HepG2 (cell line): Measurements from ENCODE around the gene COL25A1. TPM values are rescaled to one million over a fixed set of nuclear protein-coding genes. Genes with fewer than 3 reads are reported as not detected.

ENCODE experiments used
- ATAC-seq: fragments of 200-7000 bp; cut with Tn5 transposase; 3 replicates; pipeline ENCODE4 v1.9.1; 2020; ENCODE audit warnings: mild to moderate bottlenecking, moderate library complexity
- BruUV-seq: library from RNA; stranded (reverse); fragments of 400-500 nt; replicated peaks from 2 replicates; lab custom pipeline; 2021; lab: Mats Ljungman, UMichigan
- CTCF ChIA-PET: fragments of 300-600 bp; formaldehyde crosslinking; extraction: SDS; loops from one replicate; lab custom pipeline; 2021; ENCODE audit warnings: low total read pairs, inconsistent platforms, low intra/inter-chr PET ratio; lab: Yijun Ruan, JAX
- POLR2A ChIA-PET: fragments of 350-600 bp; sonication (Branson Sonifier 250); formaldehyde crosslinking; loops from one replicate; lab custom pipeline; 2020; ENCODE audit warnings: antibody characterized with exemption, inconsistent platforms; lab: Yijun Ruan, JAX
- DNase-seq: peaks from one replicate; pipeline ENCODE4 v3.0.0-alpha.2; 2015; ENCODE audit warnings: low spot score
- FAIRE-seq: peaks from 3 replicates; lab custom pipeline; 2011; peaks lifted over from hg19 to GRCh38; lab: Jason Lieb, UNC
- H2AFZ ChIP-seq: one replicate; pipeline ENCODE4 v1.6.1; 2011; ENCODE audit warnings: low read length, inconsistent platforms
- H3K27ac ChIP-seq: fragments of 300-600 bp; 3 replicates; pipeline ENCODE4 v1.8.0; 2011; ENCODE audit warnings: mixed run types, mild to moderate bottlenecking, mixed read lengths, low read length, inconsistent platforms; ENCODE audit not compliant: insufficient read depth; ENCODE audit errors: extremely low read length
- H3K27me3 ChIP-seq, 2 experiments: fragments of 200-600 bp in 1 of 2; 2 replicates in 1 of 2; 3 replicates in 1 of 2; pipeline versions ENCODE4 v1.6.0 to v1.8.0; 2011; ENCODE audit warnings: low read length in 2 of 2, mild to moderate bottlenecking in 2 of 2, moderate library complexity in 2 of 2, inconsistent platforms in 1 of 2; ENCODE audit not compliant: insufficient read depth in 2 of 2, control insufficient read depth in 1 of 2
- H3K36me3 ChIP-seq, 2 experiments: fragments of 200-600 bp in 1 of 2; replicated peaks in 1 of 2; 2 replicates in 1 of 2; 3 replicates in 1 of 2; pipeline versions ENCODE4 v1.5.1 to v1.8.0; 2011; ENCODE audit warnings: low read length in 2 of 2, inconsistent platforms in 1 of 2; ENCODE audit not compliant: insufficient read depth in 2 of 2, control insufficient read depth in 1 of 2
- H3K4me1 ChIP-seq: 2 replicates; pipeline ENCODE4 v1.5.1; 2012; ENCODE audit warnings: low read length, inconsistent platforms; ENCODE audit not compliant: insufficient read depth
- H3K4me2 ChIP-seq: 2 replicates; pipeline ENCODE4 v1.6.0; 2011; ENCODE audit warnings: low read depth, low read length, inconsistent platforms
- H3K4me3 ChIP-seq, 3 experiments: fragments of 200-600 bp in 1 of 3; sonication (generic), shearing (Covaris generic) in 1 of 3; replicated peaks in 1 of 3; 2 replicates each; pipeline ENCODE4 v1.5.1; 2011 to 2016; ENCODE audit warnings: low read length in 3 of 3, inconsistent platforms in 2 of 3, low read depth in 2 of 3, mild to moderate bottlenecking in 2 of 3, control low read depth in 1 of 3, mixed read lengths in 1 of 3; ENCODE audit not compliant: insufficient read depth in 1 of 3
- H3K79me2 ChIP-seq: one replicate; pipeline ENCODE4 v1.6.1; 2011; ENCODE audit warnings: low read length, inconsistent platforms; ENCODE audit not compliant: insufficient read depth
- H3K9ac ChIP-seq: 2 replicates; pipeline ENCODE4 v1.6.0; 2011; ENCODE audit warnings: mild to moderate bottlenecking, low read depth, low read length, inconsistent platforms; ENCODE audit not compliant: insufficient read depth
- H3K9me3 ChIP-seq: 2 replicates; pipeline ENCODE4 v1.5.1; 2012; ENCODE audit warnings: mild to moderate bottlenecking, low read length
- H4K20me1 ChIP-seq: 2 replicates; pipeline ENCODE4 v1.6.0; 2011; ENCODE audit warnings: inconsistent platforms, mild to moderate bottlenecking, low read length, moderate library complexity; ENCODE audit not compliant: insufficient read depth
- CEBPB ChIP-seq: IDR thresholded peaks from 2 replicates; pipeline ENCODE4 v1.6.1; 2011; ENCODE audit warnings: low read depth, low read length, improper control_type of control experiment, borderline replicate concordance
- CREB1 ChIP-seq, 2 experiments: fragments of 450-650 bp in 1 of 2; IDR thresholded peaks; 2 replicates each; pipeline ENCODE4 v1.6.1; 2016 to 2017; ENCODE audit warnings: control low read depth in 1 of 2, mild to moderate bottlenecking in 1 of 2, missing compliant biosample characterization in 1 of 2, missing genetic modification characterization in 1 of 2
- DBP ChIP-seq: sonication (generic); formaldehyde crosslinking; IDR thresholded peaks from 2 replicates; pipeline ENCODE4 v1.4.0; 2020; ENCODE audit warnings: missing genetic modification reagents; ENCODE audit errors: not compliant biosample characterization
- KAT8 ChIP-seq: IDR thresholded peaks from 2 replicates; pipeline ENCODE4 v1.6.1; 2016; ENCODE audit warnings: missing genetic modification reagents, missing compliant biosample characterization
- MXD4 ChIP-seq: IDR thresholded peaks from 2 replicates; pipeline ENCODE4 v1.6.1; 2016; ENCODE audit warnings: mild to moderate bottlenecking, missing biosample characterization, missing genetic modification reagents
- NFKB2 ChIP-seq: sonication (generic); formaldehyde crosslinking; IDR thresholded peaks from 2 replicates; pipeline ENCODE4 v1.4.0; 2020; ENCODE audit warnings: missing genetic modification reagents, borderline replicate concordance
- REST ChIP-seq, 2 experiments: IDR thresholded peaks; 2 replicates each; pipeline ENCODE4 v1.6.1; 2011 to 2012; ENCODE audit warnings: low read length in 2 of 2, borderline replicate concordance in 1 of 2, low read depth in 1 of 2, mild to moderate bottlenecking in 1 of 2, moderate library complexity in 1 of 2
- SCMH1 ChIP-seq: sonication (generic); formaldehyde crosslinking; IDR thresholded peaks from 2 replicates; pipeline ENCODE4 v1.9.0; 2021; ENCODE audit warnings: missing genetic modification reagents, mild to moderate bottlenecking, borderline replicate concordance
- ZEB1 ChIP-seq: IDR thresholded peaks from 2 replicates; pipeline ENCODE4 v1.6.1; 2012; ENCODE audit warnings: mild to moderate bottlenecking, low read depth, inconsistent platforms; ENCODE audit not compliant: insufficient replicate concordance
- ZFAT ChIP-seq: sonication (generic); formaldehyde crosslinking; conservative IDR thresholded peaks from 2 replicates; pipeline ENCODE4 v1.8.1; 2023; ENCODE audit warnings: missing genetic modification reagents, inconsistent platforms
- ZFP37 ChIP-seq: sonication (generic); formaldehyde crosslinking; IDR thresholded peaks from 2 replicates; pipeline ENCODE4 v1.4.0; 2020; ENCODE audit warnings: missing genetic modification reagents, borderline replicate concordance
- ZFP41 ChIP-seq: sonication (generic); formaldehyde crosslinking; IDR thresholded peaks from 2 replicates; pipeline ENCODE4 v1.4.0; 2020; ENCODE audit warnings: mild to moderate bottlenecking, missing genetic modification reagents, borderline replicate concordance
- ZNF460 ChIP-seq: sonication (generic); formaldehyde crosslinking; IDR thresholded peaks from 2 replicates; pipeline ENCODE4 v1.5.1; 2020; ENCODE audit warnings: missing genetic modification reagents, mild to moderate bottlenecking, borderline replicate concordance
- WGBS: methylation state at CpG from one replicate; pipeline ENCODE4 v1.1.6; 2017; ENCODE audit warnings: low lambda C conversion rate; 5-methylcytosine and 5-hydroxymethylcytosine counted together
- in situ Hi-C: cut with HindIII; loops from 2 replicates; pipeline ENCODE4 v1.10.0; 2017; ENCODE audit warnings: low pct_unique_long_range_greater_than_20kb; ENCODE audit not compliant: extremely low pct_ligation_motif_present
- intact Hi-C: fragments of 100-400 bp; cut with micrococcal nuclease; formaldehyde crosslinking; loops from one replicate; pipeline ENCODE4 v1.10.0; 2022; ENCODE audit not compliant: unreplicated experiment
- polyA plus RNA-seq, 8 experiments: library from polyadenylated mRNA; depleted of rRNA in 3 of 8; stranded (reverse) in 7 of 8; unstranded in 1 of 8; fragments of >200 nt; fragmentation: Illumina TruSeq in 4 of 8; extraction: Trizol in 4 of 8; gene quantifications; 2 replicates each; pipeline versions ENCODE4 v1.2.1 to v1.2.3, GENCODE V29; 2011 to 2016; ENCODE audit warnings: low read depth in 4 of 8, missing spikeins in 1 of 8, mixed read lengths in 1 of 8; ENCODE audit not compliant: insufficient read depth in 1 of 8
- total RNA-seq, 5 experiments: library from RNA; depleted of rRNA; stranded (reverse); fragments of >200 nt; fragmentation: Illumina TruSeq; extraction: Trizol; gene quantifications; 2 replicates each; pipeline ENCODE4 v1.2.3, GENCODE V29; 2016; ENCODE audit warnings: low read depth in 1 of 5

Gene COL25A1
- total and polyA plus RNA-seq, 2 of the 13 experiments (the other 11 are each of a cell fraction or from before 2014, with no cell fraction given) = not detected

- no peaks in the 10 kb centered on the region for H3K36me3 ChIP-seq
- no peak overlapping the region for H3K9ac ChIP-seq
- CTCF ChIA-PET = no interaction called here
- in situ Hi-C loops (no loop called here), intact Hi-C loops (no loop called here)
- H3K27me3 ChIP-seq = no peaks in the 10 kb centered on the region
- POLR2A ChIA-PET = no interaction called here
- H3K4me2 ChIP-seq = no peak overlapping the region
- BruUV-seq = no TSS peak
- no peak overlapping the region for H3K4me3 ChIP-seq
- no peaks in the 10 kb centered on the region for H3K79me2 ChIP-seq
- ATAC-seq (no peak), FAIRE-seq (no peak), DNase-seq (no peak)
- H4K20me1 ChIP-seq = no peaks in the 10 kb centered on the region
- 26% methylated on average over 2 of the region's 2 CpGs for WGBS
- no peaks in the 10 kb centered on the region for H3K9me3 ChIP-seq
- TF ChIP-seq ZNF460 (CRISPR knock-in tag) = no peak
- 0 out of 2 replicates have a peak, but pooled peaks have one; percentile 24 for TF ChIP-seq CEBPB
- no peaks in the 10 kb centered on the region for H3K4me1 ChIP-seq
- no peak overlapping the region for H3K27ac ChIP-seq
- H2AFZ ChIP-seq = no peak overlapping the region
Observed at GRCh38 chr4:108946237-108946636, 356.2 kb downstream of the COL25A1 start.

GRCh38 chr4:108943976-108944591 lies 358.4 kb downstream of the COL25A1 start:
- FAIRE-seq = no peak
- Histone ChIP-seq H4K20me1 (no peaks in the 10 kb centered on the region), H3K4me2 (no peak overlapping the region), H3K79me2 (no peaks in the 10 kb centered on the region), H3K9me3 (no peaks in the 10 kb centered on the region), H3K9ac (no peak overlapping the region), H2AFZ (no peak overlapping the region), H3K4me3 (no peak overlapping the region), H3K36me3 (no peaks in the 10 kb centered on the region), H3K4me1 (no peaks in the 10 kb centered on the region), H3K27me3 (no peaks in the 10 kb centered on the region), H3K27ac (no peak overlapping the region)
- in situ Hi-C loops = no loop called here
- no TSS peak for BruUV-seq
- ATAC-seq = no peak
- POLR2A ChIA-PET = no interaction called here
- no peak for TF ChIP-seq NFKB2
- no peak for TF ChIP-seq KAT8 (CRISPR knock-in tag)
- TF ChIP-seq ZFP37 (CRISPR knock-in tag) = no peak
- TF ChIP-seq CREB1 (IDR thresholded peaks at IDR 0.05) = no peak
- no peak for TF ChIP-seq CREB1 (CRISPR knock-in tag; IDR thresholded peaks at IDR 0.05)
- no peak for TF ChIP-seq ZFAT (CRISPR knock-in tag)
- TF ChIP-seq ZEB1 = no peak
- no peak for TF ChIP-seq REST (IDR thresholded peaks at IDR 0.05; ENCODE audit: borderline replicate concordance in 1 of 2, low read depth in 1 of 2, low read length in 2 of 2)
- TF ChIP-seq DBP (CRISPR knock-in tag) = no peak
- no peak for TF ChIP-seq SCMH1 (CRISPR knock-in tag)
- no peak for TF ChIP-seq ZFP41 (CRISPR knock-in tag)
- no peak for TF ChIP-seq MXD4 (CRISPR knock-in tag)
- intact Hi-C loops = no loop called here
- WGBS = 2% methylated on average over 4 of the region's 4 CpGs
- no peak for DNase-seq
- CTCF ChIA-PET = no interaction called here
